ENCODE results near the gene PPP6R3. TPM values are rescaled to one million over a fixed set of nuclear protein-coding genes. Genes with fewer than 3 reads are reported as not detected.
A peak's percentile ranks its signal among the peaks of the same experiment; 100 is the strongest.
"Not testable (repeated sequence)": the region's sequence is repeated elsewhere in the genome, so short reads cannot be mapped to it uniquely, and the experiment has no call there.

Gene PPP6R3
- total RNA-seq, 1 donor from 2014 or later: 126 TPM

GRCh38 chr11:68448604-68449011 lies 11.9 kb upstream of the PPP6R3 start:
- no peak for DNase-seq (ENCODE audit: low spot score)
- intact Hi-C loops (cut with micrococcal nuclease): no loop called here
- no peaks in the 10 kb centered on the region for H3K27me3 Mint-ChIP-seq (ENCODE audit: low read depth)
- H3K4me1 Mint-ChIP-seq (ENCODE audit: low read depth): peaks cover 6% of the 10 kb centered on the region
- no peaks in the 10 kb centered on the region for H3K9me3 Mint-ChIP-seq
- no peak overlapping the region for H3K4me3 Mint-ChIP-seq (ENCODE audit: low read depth)
- no peak overlapping the region for H3K27ac Mint-ChIP-seq
- H3K36me3 Mint-ChIP-seq (ENCODE audit: low read depth): no peaks in the 10 kb centered on the region

GRCh38 chr11:68449951-68450350 lies 10.6 kb upstream of the PPP6R3 start:
- Mint-ChIP-seq H3K4me3 (ENCODE audit: low read depth) (no peak overlapping the region), H3K27ac (no peak overlapping the region), H3K36me3 (ENCODE audit: low read depth) (no peaks in the 10 kb centered on the region), H3K27me3 (ENCODE audit: low read depth) (no peaks in the 10 kb centered on the region), H3K4me1 (ENCODE audit: low read depth) (peaks cover 6% of the 10 kb centered on the region), H3K9me3 (no peaks in the 10 kb centered on the region)
- intact Hi-C loops (cut with micrococcal nuclease): no loop called here
- DNase-seq (ENCODE audit: low spot score): no peak

- intact Hi-C loops (cut with micrococcal nuclease): no loop called here
- Mint-ChIP-seq H3K27me3 (ENCODE audit: low read depth) (no peaks in the 10 kb centered on the region), H3K27ac (no peak overlapping the region), H3K4me1 (ENCODE audit: low read depth) (peaks cover 6% of the 10 kb centered on the region), H3K9me3 (no peaks in the 10 kb centered on the region), H3K36me3 (ENCODE audit: low read depth) (no peaks in the 10 kb centered on the region), H3K4me3 (ENCODE audit: low read depth) (no peak overlapping the region)
- no peak for DNase-seq (ENCODE audit: low spot score)
Observed at GRCh38 chr11:68450711-68451110, 9.8 kb upstream of the PPP6R3 start.

GRCh38 chr11:68454767-68455166 lies 5.8 kb upstream of the PPP6R3 start:
- no peaks in the 10 kb centered on the region for H3K36me3 Mint-ChIP-seq (ENCODE audit: low read depth)
- H3K27me3 Mint-ChIP-seq (ENCODE audit: low read depth): no peaks in the 10 kb centered on the region
- no peak overlapping the region for H3K4me3 Mint-ChIP-seq (ENCODE audit: low read depth)
- intact Hi-C loops (cut with micrococcal nuclease): no loop called here
- no peaks in the 10 kb centered on the region for H3K4me1 Mint-ChIP-seq (ENCODE audit: low read depth)
- H3K9me3 Mint-ChIP-seq: no peaks in the 10 kb centered on the region
- no peak overlapping the region for H3K27ac Mint-ChIP-seq
- no peak for DNase-seq (ENCODE audit: low spot score)

DNA sequence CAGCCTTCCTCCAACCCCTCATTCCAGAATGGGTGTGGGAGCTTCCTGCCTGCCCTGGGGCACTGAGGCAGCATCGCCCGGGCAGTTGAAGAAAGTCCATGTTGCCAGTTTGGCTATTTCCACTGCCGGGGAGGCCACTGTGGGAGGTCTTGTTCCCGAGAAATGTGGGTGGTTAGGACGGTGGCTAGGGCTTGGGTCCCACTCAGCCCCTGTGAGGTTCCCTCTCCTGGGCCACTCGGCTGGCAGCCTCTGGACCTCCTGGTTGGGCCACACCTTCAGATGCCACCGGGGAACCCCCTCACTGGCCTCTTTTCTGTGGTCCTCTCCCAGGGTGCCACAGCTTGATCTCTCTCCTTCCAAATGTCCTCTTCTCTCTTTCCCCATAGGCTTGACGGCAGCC lies 5.1 kb upstream of the PPP6R3 start:
- Mint-ChIP-seq H3K27ac (no peak overlapping the region), H3K9me3 (no peaks in the 10 kb centered on the region), H3K4me3 (ENCODE audit: low read depth) (no peak overlapping the region), H3K36me3 (ENCODE audit: low read depth) (no peaks in the 10 kb centered on the region), H3K4me1 (ENCODE audit: low read depth) (peaks cover 2% of the 10 kb centered on the region), H3K27me3 (ENCODE audit: low read depth) (no peaks in the 10 kb centered on the region)
- no peak for DNase-seq (ENCODE audit: low spot score)
- intact Hi-C loops (cut with micrococcal nuclease): no loop called here

DNA sequence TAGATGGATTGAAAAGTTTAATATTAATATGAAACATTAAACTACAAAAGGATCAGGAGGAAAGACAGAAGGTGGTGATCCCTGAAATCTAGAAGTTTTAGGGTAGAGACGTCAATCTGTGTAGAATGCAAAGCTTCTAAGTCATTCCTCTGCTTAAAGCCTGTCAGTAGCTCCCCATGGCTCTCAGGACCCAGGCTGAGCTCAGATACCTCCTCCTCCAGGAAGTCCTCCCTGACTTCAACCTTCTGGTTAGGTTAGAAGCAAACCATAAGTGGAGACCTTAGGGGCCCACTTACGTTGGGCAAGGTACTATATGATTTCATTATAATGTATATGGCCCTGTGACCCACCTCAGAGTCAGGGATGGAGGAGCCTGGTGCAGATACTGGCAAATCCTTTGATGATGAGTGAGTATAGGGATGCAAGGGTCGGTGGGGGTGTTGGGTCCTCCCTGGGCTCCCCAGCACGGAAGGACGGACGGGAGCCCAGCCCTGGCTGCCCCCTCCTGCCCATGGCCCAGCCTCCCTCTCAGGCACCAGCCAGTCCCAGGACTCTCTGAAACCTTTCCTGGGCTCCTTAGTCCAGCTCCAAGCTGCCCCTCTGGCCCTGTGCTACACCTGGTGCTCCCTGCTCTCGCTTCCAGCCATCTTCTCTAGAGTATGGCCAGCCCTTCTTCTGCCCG lies 3.2 kb upstream of the PPP6R3 start:
- Mint-ChIP-seq H3K27me3 (ENCODE audit: low read depth) (no peaks in the 10 kb centered on the region), H3K9me3 (no peaks in the 10 kb centered on the region), H3K4me1 (ENCODE audit: low read depth) (peaks cover 6% of the 10 kb centered on the region), H3K27ac (no peak overlapping the region), H3K36me3 (ENCODE audit: low read depth) (peaks cover 6% of the 10 kb centered on the region), H3K4me3 (ENCODE audit: low read depth) (no peak overlapping the region)
- no peak for DNase-seq (ENCODE audit: low spot score)
- intact Hi-C loops (cut with micrococcal nuclease): no loop called here

- Mint-ChIP-seq H3K4me3 (ENCODE audit: low read depth) (no peak overlapping the region), H3K4me1 (ENCODE audit: low read depth) (peaks cover 11% of the 10 kb centered on the region), H3K9me3 (no peaks in the 10 kb centered on the region), H3K27ac (no peak overlapping the region), H3K27me3 (ENCODE audit: low read depth) (no peaks in the 10 kb centered on the region), H3K36me3 (ENCODE audit: low read depth) (peaks cover 11% of the 10 kb centered on the region)
- DNase-seq (ENCODE audit: low spot score): no peak
- intact Hi-C loops (cut with micrococcal nuclease): no loop called here
Observed at GRCh38 chr11:68457898-68458249, 2.7 kb upstream of the PPP6R3 start.

GRCh38 chr11:68458340-68458739 lies 2.2 kb upstream of the PPP6R3 start:
- intact Hi-C loops (cut with micrococcal nuclease); DNase-seq (ENCODE audit: low spot score); H3K27ac Mint-ChIP-seq; H3K4me3 Mint-ChIP-seq (ENCODE audit: low read depth); H3K27me3 Mint-ChIP-seq (ENCODE audit: low read depth); H3K9me3 Mint-ChIP-seq: not testable (repeated sequence)
- Mint-ChIP-seq H3K36me3 (ENCODE audit: low read depth) (peaks cover 11% of the 10 kb centered on the region), H3K4me1 (ENCODE audit: low read depth) (peaks cover 12% of the 10 kb centered on the region)

GRCh38 chr11:68459886-68460740 lies 439 bp upstream of the PPP6R3 start:
- peak; percentile 92 for DNase-seq (ENCODE audit: low spot score)
- Mint-ChIP-seq H3K9me3 (no peaks in the 10 kb centered on the region), H3K4me3 (ENCODE audit: low read depth) (peak overlapping the region; percentile 88), H3K4me1 (ENCODE audit: low read depth) (peaks cover 23% of the 10 kb centered on the region), H3K27me3 (ENCODE audit: low read depth) (no peaks in the 10 kb centered on the region), H3K36me3 (ENCODE audit: low read depth) (peaks cover 16% of the 10 kb centered on the region), H3K27ac (peak overlapping the region; percentile 89)
- intact Hi-C loops (cut with micrococcal nuclease): loop anchor here (1.0 to 5.0 kb wide), 3 partner anchors 12 to 382 kb away; partner anchors contain the start of genes CPT1A and KMT5B

GRCh38 chr11:68461575-68461917 lies 994 bp downstream of the PPP6R3 start:
- peaks cover 34% of the 10 kb centered on the region for H3K4me1 Mint-ChIP-seq (ENCODE audit: low read depth)
- no peaks in the 10 kb centered on the region for H3K27me3 Mint-ChIP-seq (ENCODE audit: low read depth)
- no peak for DNase-seq (ENCODE audit: low spot score)
- peaks cover 26% of the 10 kb centered on the region for H3K36me3 Mint-ChIP-seq (ENCODE audit: low read depth)
- peak overlapping the region; percentile 83 for H3K27ac Mint-ChIP-seq
- no peaks in the 10 kb centered on the region for H3K9me3 Mint-ChIP-seq
- H3K4me3 Mint-ChIP-seq (ENCODE audit: low read depth): peak overlapping the region; percentile 76
- intact Hi-C loops (cut with micrococcal nuclease): loop anchor here (5.0 kb wide), 2 partner anchors 249 to 381 kb away; partner anchors contain the start of genes CPT1A and KMT5B

GRCh38 chr11:68463714-68464113 lies 3.2 kb downstream of the PPP6R3 start:
- H3K4me3 Mint-ChIP-seq (ENCODE audit: low read depth): peak overlapping the region; percentile 65
- H3K27me3 Mint-ChIP-seq (ENCODE audit: low read depth): no peaks in the 10 kb centered on the region
- peaks cover 47% of the 10 kb centered on the region for H3K4me1 Mint-ChIP-seq (ENCODE audit: low read depth)
- H3K36me3 Mint-ChIP-seq (ENCODE audit: low read depth): peaks cover 37% of the 10 kb centered on the region
- no peak for DNase-seq (ENCODE audit: low spot score)
- no peaks in the 10 kb centered on the region for H3K9me3 Mint-ChIP-seq
- H3K27ac Mint-ChIP-seq: peak overlapping the region; percentile 31
- intact Hi-C loops (cut with micrococcal nuclease): loop anchor here (5.0 kb wide), 2 partner anchors 251 to 379 kb away; partner anchors contain the start of genes CPT1A and KMT5B

DNA sequence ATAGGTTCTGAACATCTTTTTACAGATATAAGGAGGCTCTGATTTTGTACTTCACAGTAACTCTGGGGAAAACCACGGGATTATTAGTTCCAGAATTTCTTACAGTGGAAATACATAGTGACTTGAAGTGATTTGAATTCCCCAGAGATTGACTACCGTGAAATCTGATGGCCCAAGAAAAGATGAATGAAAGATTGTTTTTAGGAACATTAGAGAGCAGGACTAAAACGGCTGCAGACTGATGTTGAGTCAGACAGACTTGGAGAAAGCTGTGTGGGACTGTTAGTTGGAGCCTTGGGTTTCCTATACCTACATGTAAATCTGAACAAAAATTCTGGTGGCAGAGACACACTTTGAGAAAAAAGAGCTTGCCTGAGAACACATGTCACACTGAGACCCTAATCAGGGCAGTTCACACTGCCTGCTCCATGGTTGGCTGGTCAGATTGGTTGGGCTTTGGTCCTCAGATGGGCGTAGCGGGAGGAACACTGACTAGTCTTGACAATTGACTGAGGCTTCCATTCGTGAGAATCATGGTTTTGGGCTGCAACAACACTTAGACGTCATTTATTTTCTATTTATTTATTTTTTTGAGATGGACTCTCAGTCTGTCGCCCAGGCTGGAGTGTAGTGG lies 6.8 kb downstream of the PPP6R3 start:
- intact Hi-C loops (cut with micrococcal nuclease): no loop called here
- no peaks in the 10 kb centered on the region for H3K9me3 Mint-ChIP-seq
- no peak overlapping the region for H3K27ac Mint-ChIP-seq
- peaks cover 51% of the 10 kb centered on the region for H3K36me3 Mint-ChIP-seq (ENCODE audit: low read depth)
- peaks cover 76% of the 10 kb centered on the region for H3K4me1 Mint-ChIP-seq (ENCODE audit: low read depth)
- H3K27me3 Mint-ChIP-seq (ENCODE audit: low read depth): no peaks in the 10 kb centered on the region
- no peak for DNase-seq (ENCODE audit: low spot score)
- peak overlapping the region; percentile 35 for H3K4me3 Mint-ChIP-seq (ENCODE audit: low read depth)
